Measurements from ENCODE around the gene FOXI2.

- TF ChIP-seq POLR2A (IDR thresholded peaks at IDR 0.05; ENCODE audit: low read length) (no peak), GATA1 (IDR thresholded peaks at IDR 0.05; ENCODE audit: low read depth, low read length) (no peak)
These were observed at the start of gene FOXI2 for GRCh38 chr10:127736915-127737562.

Data from erythroblast (primary cell).